BLaER1 treated with 17β-estradiol and CSF1 and Interleukin-3, amounts not matched to agents 10 nM and 100 nM (cell line): ENCODE data around the gene CCDC60.

Source experiments
- H3K27ac ChIP-seq, 11 experiments: shearing (Covaris generic); formaldehyde crosslinking; 2 replicates each; pipeline ENCODE4 v1.8.1; 2022
- H3K27me3 ChIP-seq, 11 experiments: shearing (Covaris generic); formaldehyde crosslinking; 2 replicates each; pipeline ENCODE4 v1.8.1; 2022
- H3K36me3 ChIP-seq, 11 experiments: shearing (Covaris generic); formaldehyde crosslinking; 2 replicates each; pipeline ENCODE4 v1.8.1; 2022
- H3K4me1 ChIP-seq, 10 experiments: shearing (Covaris generic); formaldehyde crosslinking; 2 replicates each; pipeline ENCODE4 v1.8.1; 2022
- H3K4me2 ChIP-seq, 11 experiments: shearing (Covaris generic); formaldehyde crosslinking; 2 replicates each; pipeline ENCODE4 v1.8.1; 2022
- H3K4me3 ChIP-seq, 10 experiments: shearing (Covaris generic); formaldehyde crosslinking; 2 replicates each; pipeline ENCODE4 v1.8.1; 2022
- H3K9ac ChIP-seq, 11 experiments: shearing (Covaris generic); formaldehyde crosslinking; 2 replicates each; pipeline ENCODE4 v1.8.1; 2022
- H3K9me3 ChIP-seq, 11 experiments: shearing (Covaris generic); formaldehyde crosslinking; replicated peaks in 1 of 11; 2 replicates each; pipeline ENCODE4 v1.8.1; 2022
- H4K20me1 ChIP-seq, 11 experiments: shearing (Covaris generic); formaldehyde crosslinking; 2 replicates each; pipeline ENCODE4 v1.8.1; 2022
- Cebpa-rat ChIP-seq, 11 experiments: shearing (Covaris generic); IDR thresholded peaks; 2 replicates each; pipeline ENCODE4 v1.8.1; 2022

The CCDC60 gene

DNA sequence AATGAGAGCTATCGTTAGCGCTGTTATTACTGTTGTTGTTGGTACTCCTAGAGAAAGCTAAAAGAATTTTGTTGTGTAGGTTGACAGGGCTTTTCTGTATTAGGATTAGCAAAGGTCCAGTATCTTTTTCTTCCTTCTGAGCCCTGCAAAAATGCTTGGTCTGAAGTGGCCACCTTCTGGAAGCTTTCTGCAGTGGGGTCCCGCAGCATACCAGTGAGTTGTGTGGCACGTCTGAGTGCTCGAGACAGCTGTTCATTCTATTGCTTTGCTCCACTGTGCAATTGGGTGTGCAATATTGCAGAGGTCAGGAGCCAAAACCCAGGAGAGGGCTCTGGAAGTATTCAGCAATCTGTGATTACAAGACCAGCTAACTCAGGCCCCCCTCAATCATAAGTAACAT lies 57.1 kb downstream of the CCDC60 start:
- Histone ChIP-seq H3K27ac (no peak overlapping the region), H3K4me1 (peaks cover 0 to 33% (median 20%) of the 10 kb centered on the region in 10 experiments; a peak in 17 of 20 replicates), H3K9ac (no peak overlapping the region), H3K4me2 (no peak overlapping the region; a peak in 1 of 22 replicates), H3K27me3 (no peaks in the 10 kb centered on the region), H3K9me3 (peaks cover 0 to 12% (median 2%) of the 10 kb centered on the region in 11 experiments; a peak in 10 of 22 replicates), H3K36me3 (no peaks in the 10 kb centered on the region), H4K20me1 (no peaks in the 10 kb centered on the region), H3K4me3 (no peak overlapping the region)
- TF ChIP-seq Cebpa-rat (IDR thresholded peaks at IDR 0.05): no peak

GRCh38 chr12:119393677-119394076 lies 59.1 kb downstream of the CCDC60 start:
- Histone ChIP-seq H3K9me3 (peaks cover 7 to 28% (median 15%) of the 10 kb centered on the region in 11 experiments; a peak in 21 of 22 replicates), H4K20me1 (no peaks in the 10 kb centered on the region), H3K9ac (no peak overlapping the region), H3K36me3 (no peaks in the 10 kb centered on the region), H3K27ac (no peak overlapping the region), H3K4me2 (peak overlapping the region in 3 of 11 experiments; percentile 24 to 45 (median 26); a peak in 4 of 22 replicates), H3K4me1 (peaks cover 0 to 29% (median 18%) of the 10 kb centered on the region in 10 experiments; a peak in 17 of 20 replicates), H3K4me3 (no peak overlapping the region), H3K27me3 (no peaks in the 10 kb centered on the region)
- TF ChIP-seq Cebpa-rat (IDR thresholded peaks at IDR 0.05): no peak

DNA sequence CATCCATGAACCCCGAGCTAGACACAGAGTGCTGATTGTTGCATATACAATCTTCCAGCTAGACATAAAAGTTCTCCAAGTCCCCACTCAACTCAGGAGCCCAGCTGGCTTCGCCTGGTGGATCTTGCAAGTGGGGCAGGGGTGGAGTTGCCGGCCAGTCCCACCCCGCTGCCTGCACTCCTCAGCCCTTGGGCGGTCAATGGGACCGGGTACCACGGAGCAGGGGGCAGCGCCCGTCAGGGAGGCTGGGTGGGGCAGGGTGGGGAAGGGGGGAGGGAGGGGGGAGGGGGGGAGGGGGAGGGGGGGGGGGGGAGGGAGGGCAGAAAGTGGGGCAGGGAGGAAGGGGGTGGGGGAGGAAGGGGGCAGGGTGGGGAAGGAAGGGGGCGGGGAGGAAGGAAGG lies 63.0 kb downstream of the CCDC60 start:
- H3K9ac ChIP-seq: no peak overlapping the region
- no peak overlapping the region for H3K27ac ChIP-seq
- no peaks in the 10 kb centered on the region for H3K36me3 ChIP-seq
- no peak overlapping the region for H3K4me2 ChIP-seq
- H3K4me3 ChIP-seq: no peak overlapping the region
- H3K4me1 ChIP-seq: peaks cover 13 to 32% (median 26%) of the 10 kb centered on the region in 10 experiments
- no peaks in the 10 kb centered on the region for H4K20me1 ChIP-seq
- no peaks in the 10 kb centered on the region for H3K27me3 ChIP-seq
- peaks cover 9 to 37% (median 19%) of the 10 kb centered on the region in 11 experiments; a peak in 21 of 22 replicates for H3K9me3 ChIP-seq
- TF ChIP-seq Cebpa-rat (IDR thresholded peaks at IDR 0.05): no peak

DNA sequence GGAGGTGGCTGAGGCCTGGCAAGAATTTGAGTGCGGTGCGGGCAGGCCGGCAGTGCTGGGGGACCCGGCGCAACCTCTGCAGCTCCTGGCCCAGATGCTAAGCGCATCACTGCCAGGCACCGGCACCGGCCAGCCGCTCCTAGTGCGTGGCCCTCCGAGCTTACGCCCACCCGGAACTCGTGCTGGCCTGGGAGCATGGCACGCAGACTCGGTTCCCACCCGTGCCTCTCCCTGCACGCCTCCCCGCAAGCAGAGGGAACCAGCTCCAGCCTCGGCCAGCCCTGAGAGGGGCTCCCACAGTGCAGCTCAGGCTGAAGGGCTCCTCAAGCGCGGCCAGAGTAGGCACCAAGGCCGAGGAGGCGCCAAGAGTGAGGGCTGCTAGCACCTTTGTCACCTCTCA lies 63.7 kb downstream of the CCDC60 start:
- Histone ChIP-seq H4K20me1 (no peaks in the 10 kb centered on the region), H3K27me3 (no peaks in the 10 kb centered on the region), H3K4me3 (no peak overlapping the region), H3K4me1 (peaks cover 13 to 32% (median 26%) of the 10 kb centered on the region in 10 experiments), H3K4me2 (no peak overlapping the region), H3K9ac (no peak overlapping the region), H3K27ac (peak overlapping the region in 2 of 11 experiments; percentile 10; a peak in 2 of 22 replicates), H3K9me3 (peaks cover 9 to 37% (median 19%) of the 10 kb centered on the region in 11 experiments; a peak in 21 of 22 replicates), H3K36me3 (no peaks in the 10 kb centered on the region)
- TF ChIP-seq Cebpa-rat (IDR thresholded peaks at IDR 0.05): no peak

GRCh38 chr12:119399301-119399700 lies 64.8 kb downstream of the CCDC60 start:
- Histone ChIP-seq H3K27me3 (no peaks in the 10 kb centered on the region), H3K9me3 (peaks cover 9 to 37% (median 19%) of the 10 kb centered on the region in 11 experiments; a peak in 21 of 22 replicates), H3K9ac (no peak overlapping the region), H3K4me3 (no peak overlapping the region), H3K4me1 (peaks cover 13 to 29% (median 21%) of the 10 kb centered on the region in 10 experiments), H3K27ac (peak overlapping the region in 4 of 11 experiments; percentile 10 to 40 (median 34); a peak in 4 of 22 replicates), H4K20me1 (no peaks in the 10 kb centered on the region), H3K4me2 (peak overlapping the region; percentile 6 to 68 (median 53); a peak in 18 of 22 replicates), H3K36me3 (no peaks in the 10 kb centered on the region)
- no peak for TF ChIP-seq Cebpa-rat (IDR thresholded peaks at IDR 0.05)

- H4K20me1 ChIP-seq: no peaks in the 10 kb centered on the region
- no peak overlapping the region for H3K9ac ChIP-seq
- H3K9me3 ChIP-seq: no peaks in the 10 kb centered on the region; a peak in 1 of 22 replicates
- no peaks in the 10 kb centered on the region for H3K36me3 ChIP-seq
- no peaks in the 10 kb centered on the region for H3K27me3 ChIP-seq
- no peak overlapping the region for H3K27ac ChIP-seq
- peak overlapping the region in 3 of 11 experiments; percentile 12 to 17 (median 13); a peak in 2 of 22 replicates for H3K4me2 ChIP-seq
- peaks cover 0 to 8% (median 6%) of the 10 kb centered on the region in 10 experiments; a peak in 9 of 20 replicates for H3K4me1 ChIP-seq
- no peak overlapping the region for H3K4me3 ChIP-seq
- no peak for TF ChIP-seq Cebpa-rat (IDR thresholded peaks at IDR 0.05)
Measured at GRCh38 chr12:119406308-119406707, 71.8 kb downstream of the CCDC60 start.

GRCh38 chr12:119406811-119407210 lies 72.3 kb downstream of the CCDC60 start:
- H3K27ac ChIP-seq: no peak overlapping the region
- no peak overlapping the region for H3K9ac ChIP-seq
- peaks cover 0 to 10% (median 6%) of the 10 kb centered on the region in 10 experiments; a peak in 9 of 20 replicates for H3K4me1 ChIP-seq
- H4K20me1 ChIP-seq: no peaks in the 10 kb centered on the region
- no peaks in the 10 kb centered on the region for H3K27me3 ChIP-seq
- no peaks in the 10 kb centered on the region for H3K9me3 ChIP-seq
- H3K4me3 ChIP-seq: no peak overlapping the region
- H3K4me2 ChIP-seq: peak overlapping the region in 3 of 11 experiments; percentile 12 to 17 (median 13); a peak in 2 of 22 replicates
- TF ChIP-seq Cebpa-rat (IDR thresholded peaks at IDR 0.05): no peak
- no peaks in the 10 kb centered on the region for H3K36me3 ChIP-seq

DNA sequence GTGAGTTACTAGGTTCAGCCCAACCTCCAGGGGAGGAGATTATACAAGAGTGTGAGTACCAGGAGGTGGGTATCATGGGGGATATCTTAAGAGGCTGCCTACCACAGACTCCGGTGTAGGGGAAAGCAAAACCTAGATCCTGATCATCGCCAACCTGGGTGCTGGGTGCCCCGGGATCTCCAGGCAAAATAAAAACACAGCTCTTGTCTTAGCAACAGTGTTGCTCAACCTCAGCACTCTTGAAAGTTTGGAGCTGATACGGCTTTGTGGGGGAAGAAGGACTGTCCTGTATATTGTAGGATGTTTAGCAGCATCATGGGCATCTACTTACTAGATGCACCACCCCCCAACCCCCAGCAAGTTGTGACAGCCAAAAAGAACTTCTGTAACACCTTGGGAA lies 74.5 kb downstream of the CCDC60 start:
- Histone ChIP-seq H3K27ac (no peak overlapping the region), H3K4me3 (no peak overlapping the region), H3K4me2 (no peak overlapping the region), H3K36me3 (no peaks in the 10 kb centered on the region), H3K9ac (no peak overlapping the region), H4K20me1 (no peaks in the 10 kb centered on the region), H3K27me3 (no peaks in the 10 kb centered on the region), H3K4me1 (peaks cover 0 to 23% (median 7%) of the 10 kb centered on the region in 10 experiments; a peak in 11 of 20 replicates), H3K9me3 (no peaks in the 10 kb centered on the region)
- TF ChIP-seq Cebpa-rat (IDR thresholded peaks at IDR 0.05): no peak

- Histone ChIP-seq H3K4me2 (no peak overlapping the region), H3K4me3 (no peak overlapping the region), H3K36me3 (no peaks in the 10 kb centered on the region), H3K9me3 (no peaks in the 10 kb centered on the region), H3K9ac (no peak overlapping the region), H3K4me1 (peaks cover 0 to 23% (median 7%) of the 10 kb centered on the region in 10 experiments; a peak in 11 of 20 replicates), H3K27ac (no peak overlapping the region), H4K20me1 (no peaks in the 10 kb centered on the region), H3K27me3 (no peaks in the 10 kb centered on the region)
- TF ChIP-seq Cebpa-rat (IDR thresholded peaks at IDR 0.05): no peak
Measured at GRCh38 chr12:119410396-119410795, 75.9 kb downstream of the CCDC60 start.

- no peak for TF ChIP-seq Cebpa-rat (IDR thresholded peaks at IDR 0.05)
Measured at GRCh38 chr12:119412306-119412705, 77.8 kb downstream of the CCDC60 start.

More at GRCh38 chr12:119412306-119412705, 77.8 kb downstream of the CCDC60 start:
- no peaks in the 10 kb centered on the region for H3K9me3 ChIP-seq
- no peaks in the 10 kb centered on the region for H3K36me3 ChIP-seq
- H3K9ac ChIP-seq: no peak overlapping the region
- peak overlapping the region in 6 of 11 experiments; percentile 14 to 38 (median 24); a peak in 6 of 22 replicates for H3K4me2 ChIP-seq
- no peaks in the 10 kb centered on the region for H4K20me1 ChIP-seq
- H3K4me1 ChIP-seq: peaks cover 0 to 16% (median 2%) of the 10 kb centered on the region in 10 experiments; a peak in 8 of 20 replicates
- H3K4me3 ChIP-seq: no peak overlapping the region
- H3K27me3 ChIP-seq: no peaks in the 10 kb centered on the region
- no peak overlapping the region for H3K27ac ChIP-seq
